Calu3 (cell line): ENCODE results near the gene ACAD10. TPM values are rescaled to one million over a fixed set of nuclear protein-coding genes. Genes with fewer than 3 reads are reported as not detected.

ENCODE experiments used
- BruUV-seq: library from RNA; stranded (reverse); fragments of 400-500 nt; replicated peaks from 2 replicates; lab custom pipeline; 2021; lab: Mats Ljungman, UMichigan
- CTCF ChIA-PET: fragments of 300-600 bp; sonication (Branson Sonifier 250); formaldehyde crosslinking; loops from one replicate; lab custom pipeline; 2022; ENCODE audit warnings: antibody characterized with exemption; lab: Charles Lee
- DNase-seq: peaks from one replicate; pipeline ENCODE4 v3.0.0; 2022
- H3K27ac Mint-ChIP-seq: one replicate; pipeline ENCODE4 v1.8.0; 2022; ENCODE audit warnings: mixed read lengths; ENCODE audit not compliant: unreplicated experiment
- H3K27me3 Mint-ChIP-seq: one replicate; pipeline ENCODE4 v1.8.0; 2022; ENCODE audit warnings: mixed read lengths; ENCODE audit not compliant: unreplicated experiment
- H3K36me3 Mint-ChIP-seq: one replicate; pipeline ENCODE4 v1.8.0; 2022; ENCODE audit warnings: mild to moderate bottlenecking, moderate library complexity, mixed read lengths; ENCODE audit not compliant: insufficient read depth, unreplicated experiment
- H3K4me1 Mint-ChIP-seq: one replicate; pipeline ENCODE4 v1.8.0; 2022; ENCODE audit warnings: mild to moderate bottlenecking, low read depth, mixed read lengths; ENCODE audit not compliant: unreplicated experiment
- H3K4me3 Mint-ChIP-seq: one replicate; pipeline ENCODE4 v1.8.0; 2022; ENCODE audit warnings: mild to moderate bottlenecking, low read depth, moderate library complexity, mixed read lengths; ENCODE audit not compliant: unreplicated experiment
- H3K9me3 Mint-ChIP-seq: one replicate; pipeline ENCODE4 v1.8.0; 2022; ENCODE audit warnings: low read depth, mixed read lengths; ENCODE audit not compliant: unreplicated experiment
- CTCF ChIP-seq: fragments of 200-600 bp; IDR thresholded peaks from one replicate; pipeline ENCODE4 v1.8.0; 2022; ENCODE audit warnings: antibody characterized with exemption; ENCODE audit not compliant: unreplicated experiment
- intact Hi-C: fragments of 100-400 bp; cut with micrococcal nuclease; formaldehyde crosslinking; loops from one replicate; pipeline ENCODE4 v1.10.0; 2022; ENCODE audit not compliant: unreplicated experiment
- total RNA-seq: library from RNA; stranded (reverse); gene quantifications from 2 replicates; pipeline ENCODE4 v1.2.3, GENCODE V29; 2022

ACAD10 gene
- total RNA-seq, 1 experiment from 2014 or later, result 50.8 TPM

GRCh38 chr12:111764120-111764821 is 78.4 kb downstream of the ACAD10 start:
- H3K27ac Mint-ChIP-seq, result no peak overlapping the region
- no peak for TF ChIP-seq CTCF
- peaks cover 18% of the 10 kb centered on the region for H3K36me3 Mint-ChIP-seq
- H3K9me3 Mint-ChIP-seq, result no peaks in the 10 kb centered on the region
- CTCF ChIA-PET, result interaction anchor here (0.6 to 0.7 kb wide), 2 partner anchors 10 to 83 kb away, joined by 3 to 4 read pairs; no protein-coding TSS in a partner anchor
- no peak overlapping the region for H3K4me3 Mint-ChIP-seq
- no peaks in the 10 kb centered on the region for H3K27me3 Mint-ChIP-seq
- TSS peak; percentile 11 for BruUV-seq
- H3K4me1 Mint-ChIP-seq, result peaks cover 22% of the 10 kb centered on the region
- no peak for DNase-seq
- intact Hi-C loops, result no loop called here

GRCh38 chr12:111766608-111767361 is 80.9 kb downstream of the ACAD10 start, which contains the start of gene ALDH2:
Gene ALDH2, plus strand, starts transcription at chr12:111766933. Its CDS starts 50 bp downstream, at chr12:111766983.
- peak within 1 kb of the TSS; percentile 91 for H3K4me3 Mint-ChIP-seq
- no peaks in the 10 kb centered on the region for H3K9me3 Mint-ChIP-seq
- H3K36me3 Mint-ChIP-seq, result peaks cover 18% of the 10 kb centered on the region
- intact Hi-C loops, result loop anchor here (5.0 kb wide), 1 partner anchor 46 kb away; no protein-coding TSS in a partner anchor
- DNase-seq, result peak; percentile 79
- no peaks in the 10 kb centered on the region for H3K27me3 Mint-ChIP-seq
- H3K27ac Mint-ChIP-seq, result peak within 1 kb of the TSS; percentile 85
- H3K4me1 Mint-ChIP-seq, result peaks cover 22% of the 10 kb centered on the region
- BruUV-seq, result no TSS peak
- CTCF ChIA-PET, result interaction anchor here (0.7 to 2.2 kb wide), 4 partner anchors 11 to 84 kb away, joined by 3 to 19 read pairs (median 6); partner anchors contain the start of genes ACAD10 and BRAP
- no peak for TF ChIP-seq CTCF

- H3K27ac Mint-ChIP-seq, result peak overlapping the region; percentile 85
- no peaks in the 10 kb centered on the region for H3K9me3 Mint-ChIP-seq
- DNase-seq, result peak; percentile 26
- H3K27me3 Mint-ChIP-seq, result no peaks in the 10 kb centered on the region
- no peak for TF ChIP-seq CTCF
- H3K4me1 Mint-ChIP-seq, result peaks cover 22% of the 10 kb centered on the region
- intact Hi-C loops, result loop anchor here (5.0 kb wide), 1 partner anchor 45 kb away; no protein-coding TSS in a partner anchor
- TSS peak; percentile 51 for BruUV-seq
- H3K36me3 Mint-ChIP-seq, result peaks cover 18% of the 10 kb centered on the region
- CTCF ChIA-PET, result interaction anchor here (0.7 to 2.2 kb wide), 4 partner anchors 10 to 85 kb away, joined by 3 to 19 read pairs (median 6); partner anchors contain the start of genes ACAD10 and BRAP
- peak overlapping the region; percentile 91 for H3K4me3 Mint-ChIP-seq
Observed at GRCh38 chr12:111767362-111768158, 81.7 kb downstream of the ACAD10 start.
